TTC549 (cell line): ENCODE results near the gene NR6A1.
"Not testable (repeated sequence)": the region's sequence is repeated elsewhere in the genome, so short reads cannot be mapped to it uniquely, and the experiment has no call there.

Source experiments
- FAIRE-seq: peaks from 2 replicates; lab custom pipeline; 2012; peaks lifted over from hg19 to GRCh38; lab: Jason Lieb, UNC

Gene NR6A1

DNA sequence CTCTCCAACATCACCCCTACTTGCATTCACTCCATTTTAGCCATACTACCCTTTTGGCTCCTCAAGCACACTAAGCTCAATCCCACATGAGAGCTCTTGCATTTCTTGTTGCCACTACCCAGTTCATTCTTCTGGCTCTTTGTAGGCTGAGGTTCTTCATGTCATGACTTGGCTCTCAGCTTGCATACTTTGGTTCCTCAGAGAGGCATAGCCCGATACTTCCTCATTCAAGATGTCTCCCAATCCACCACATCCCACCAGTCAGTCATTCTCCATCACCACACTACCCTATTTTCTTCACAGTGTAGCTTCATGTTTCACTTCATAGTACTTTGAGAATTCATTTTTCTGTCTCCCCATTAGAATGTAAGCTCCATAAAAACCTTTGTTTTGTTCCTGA is 116.7 kb downstream of the NR6A1 start:
- no peak for FAIRE-seq

DNA sequence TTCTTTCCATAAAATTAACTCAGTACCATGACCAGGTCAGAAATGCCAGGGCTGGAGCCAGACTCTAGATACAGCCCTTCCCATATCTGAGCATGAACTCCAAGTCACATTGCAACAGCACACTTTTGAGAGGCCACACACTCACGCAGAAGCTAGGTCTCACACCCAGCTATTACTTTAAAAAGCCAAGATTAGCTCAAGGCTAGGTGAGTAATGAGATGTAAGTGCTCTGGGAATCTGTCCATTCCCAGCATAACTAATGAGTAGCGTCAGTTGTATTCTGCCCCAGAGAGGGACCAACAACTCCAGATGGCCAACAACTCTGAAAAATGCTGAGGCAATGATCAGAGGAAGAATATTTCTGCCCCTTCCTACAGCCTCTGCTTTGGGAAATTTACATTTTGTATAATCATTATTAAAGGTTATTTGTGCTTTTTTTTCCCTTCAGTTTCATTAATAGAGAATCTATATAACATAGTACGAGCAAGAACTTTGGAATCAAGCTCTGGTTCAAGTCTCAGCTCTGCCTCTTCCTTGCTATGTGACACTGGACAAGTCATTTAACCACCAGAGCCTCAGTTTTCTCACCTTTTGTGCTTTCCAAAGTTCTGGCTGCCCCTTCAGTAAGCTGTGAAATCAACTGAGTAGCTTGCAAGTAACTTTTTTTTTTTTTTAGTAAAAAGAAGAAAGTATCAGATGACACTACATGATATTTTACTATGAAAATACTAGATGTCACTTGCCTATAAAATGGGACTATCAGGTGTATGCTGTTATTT is 118.3 kb downstream of the NR6A1 start:
- FAIRE-seq: no peak

DNA sequence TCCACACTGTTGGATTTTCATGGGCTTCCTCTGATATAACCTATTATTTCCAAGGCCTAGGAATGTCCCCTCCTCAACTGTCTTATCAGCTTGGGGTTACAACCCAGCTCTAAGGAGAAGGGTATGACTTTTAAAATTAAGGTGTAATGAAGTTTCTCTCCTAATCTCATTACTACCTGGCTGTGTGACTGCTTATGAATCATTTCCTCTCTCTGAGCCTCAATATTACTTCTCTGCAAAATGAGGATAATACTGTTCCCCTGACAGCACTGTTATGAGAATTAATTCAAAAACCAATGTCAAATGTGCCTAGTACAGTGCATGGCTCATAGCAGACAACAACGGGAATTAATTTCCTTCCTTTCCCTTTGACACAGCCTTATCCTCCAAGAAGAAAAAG is 118.9 kb downstream of the NR6A1 start:
- FAIRE-seq: no peak

DNA sequence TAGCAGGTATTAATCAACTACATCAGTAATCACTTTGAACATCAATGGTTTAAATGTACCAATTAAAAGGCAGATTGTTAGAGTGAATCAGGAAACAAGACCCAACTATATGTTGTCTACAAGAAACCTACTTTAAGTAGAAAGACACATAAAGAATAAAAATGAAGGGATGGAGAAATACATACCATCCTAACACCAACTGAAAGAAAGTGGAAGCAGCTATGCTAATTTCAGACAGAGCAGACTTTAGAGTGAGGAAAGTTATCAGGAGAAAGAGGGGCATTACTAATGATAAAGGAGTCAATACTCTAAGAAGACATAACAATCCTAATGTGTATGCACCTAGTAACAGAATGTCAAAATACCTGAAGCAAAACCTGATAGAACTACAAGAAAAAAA is 125.8 kb downstream of the NR6A1 start:
- no peak for FAIRE-seq

DNA sequence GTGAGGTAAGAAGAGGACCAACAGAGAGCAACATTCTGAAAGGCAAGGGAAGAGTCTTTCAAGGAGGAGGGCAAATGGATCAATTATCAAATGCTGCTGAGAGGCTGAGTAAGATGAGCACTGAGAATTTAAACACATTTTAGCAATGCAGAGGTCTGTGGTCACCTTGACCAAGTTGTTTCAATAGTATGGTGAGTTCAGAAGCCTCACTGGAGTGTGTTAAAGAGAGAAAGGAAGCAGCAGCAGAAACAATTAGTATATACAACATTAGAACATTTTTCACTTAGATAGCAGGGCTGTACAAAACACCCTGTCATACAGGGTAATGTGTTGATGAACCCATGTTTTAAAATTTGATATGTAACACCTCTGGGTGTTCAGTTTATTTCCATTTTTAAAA is 131.5 kb downstream of the NR6A1 start:
- no peak for FAIRE-seq

DNA sequence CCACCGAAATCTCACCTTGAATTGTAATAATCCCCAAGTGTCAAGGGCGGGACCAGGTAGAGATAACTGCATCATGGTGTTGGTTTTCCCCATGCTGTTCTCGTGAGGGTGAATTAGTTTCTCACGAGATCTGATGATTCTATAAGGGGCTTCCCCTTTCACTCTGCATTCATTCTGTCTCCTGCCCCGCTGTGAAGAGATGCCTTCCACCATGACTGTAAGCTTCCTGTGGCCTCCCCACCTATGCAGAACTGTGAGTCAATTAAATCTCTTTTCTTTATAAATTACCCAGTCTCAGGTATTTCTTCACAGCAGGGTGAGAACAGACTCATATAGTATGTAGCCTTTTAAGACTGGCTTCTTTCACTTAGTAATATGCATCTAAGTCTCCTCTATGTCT is 135.8 kb downstream of the NR6A1 start:
- FAIRE-seq: no peak

DNA sequence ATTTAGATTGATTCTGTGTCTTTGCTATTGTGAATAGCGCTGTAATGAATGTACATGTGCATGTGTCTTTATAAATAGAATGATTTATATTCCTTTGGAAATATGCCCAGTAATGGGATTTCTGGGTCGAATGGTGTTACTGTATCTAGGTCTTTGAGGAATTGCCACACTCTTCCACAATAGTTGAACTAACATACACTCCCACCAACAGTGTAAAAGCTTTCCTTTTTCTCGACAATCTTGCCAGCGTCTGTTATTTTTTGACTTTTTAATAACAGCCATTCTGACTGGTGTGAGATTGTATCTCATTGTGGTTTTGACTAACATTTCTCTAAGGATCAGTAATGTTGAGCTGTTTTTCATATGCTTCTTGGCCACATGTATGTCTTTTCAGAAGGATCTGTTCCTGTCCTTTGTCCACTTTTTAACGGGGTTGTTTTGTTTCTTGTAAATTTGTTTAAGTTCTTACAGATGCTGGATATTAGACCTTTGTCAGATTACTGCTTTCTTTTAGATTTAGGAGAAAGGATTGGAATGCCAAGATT is 139.0 kb downstream of the NR6A1 start:
- FAIRE-seq: no peak

DNA sequence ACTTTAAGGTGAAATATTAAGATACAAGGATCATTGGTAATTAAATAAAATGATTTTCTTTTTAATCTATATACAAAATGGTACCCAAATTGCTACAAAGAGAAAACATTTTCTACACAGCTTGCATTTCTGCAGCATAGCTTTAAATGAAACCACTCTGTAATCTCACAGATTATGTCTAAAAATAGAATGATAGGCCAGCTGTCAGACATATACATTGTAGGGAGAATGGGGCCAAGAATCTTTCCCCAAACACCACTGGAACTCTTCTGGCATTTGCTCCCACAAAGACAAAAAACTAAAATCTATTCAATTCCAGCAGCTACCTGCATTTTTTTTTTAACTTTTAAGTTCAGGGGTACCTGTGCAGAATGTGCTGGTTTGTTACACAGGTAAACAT is 139.8 kb downstream of the NR6A1 start:
- FAIRE-seq: no peak

DNA sequence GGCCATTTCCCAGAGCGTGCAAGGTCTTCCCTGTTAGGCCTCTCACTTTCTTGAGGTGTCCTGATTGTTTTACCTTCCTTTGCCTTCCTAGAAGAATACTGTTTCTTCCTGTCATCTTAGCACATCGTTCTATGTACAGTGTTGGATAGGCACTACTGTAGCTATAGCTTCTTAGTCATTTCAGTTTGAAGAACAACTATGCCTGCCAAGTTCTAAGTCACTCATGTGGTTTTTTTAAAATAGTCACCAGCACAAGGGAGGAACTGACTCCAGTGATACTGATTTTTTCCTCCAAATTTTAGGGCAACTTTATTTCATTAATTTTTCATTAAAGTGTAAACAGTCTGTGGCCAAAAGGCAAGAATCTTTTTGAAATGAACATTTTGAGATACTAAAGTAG is 141.5 kb downstream of the NR6A1 start:
- FAIRE-seq: no peak

DNA sequence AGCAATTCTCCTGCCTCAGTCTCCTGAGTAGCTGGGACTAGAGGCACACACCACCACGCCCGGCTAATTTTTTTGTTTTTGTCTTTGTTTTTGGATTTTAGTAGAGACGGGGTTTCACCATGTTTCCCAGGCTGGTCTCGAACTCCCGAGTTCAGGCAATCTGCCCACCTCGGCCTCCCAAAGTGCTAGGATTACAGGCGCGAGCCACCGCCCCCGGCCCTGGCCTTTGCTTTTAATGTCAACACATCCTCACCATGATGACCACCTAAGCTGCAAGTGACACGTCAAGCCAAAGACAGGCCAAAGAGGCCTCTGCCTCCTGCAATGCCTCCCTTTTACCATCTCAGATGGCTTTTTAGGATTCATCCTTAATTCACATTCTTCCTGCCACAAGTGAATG is 142.4 kb downstream of the NR6A1 start:
- no peak for FAIRE-seq

DNA sequence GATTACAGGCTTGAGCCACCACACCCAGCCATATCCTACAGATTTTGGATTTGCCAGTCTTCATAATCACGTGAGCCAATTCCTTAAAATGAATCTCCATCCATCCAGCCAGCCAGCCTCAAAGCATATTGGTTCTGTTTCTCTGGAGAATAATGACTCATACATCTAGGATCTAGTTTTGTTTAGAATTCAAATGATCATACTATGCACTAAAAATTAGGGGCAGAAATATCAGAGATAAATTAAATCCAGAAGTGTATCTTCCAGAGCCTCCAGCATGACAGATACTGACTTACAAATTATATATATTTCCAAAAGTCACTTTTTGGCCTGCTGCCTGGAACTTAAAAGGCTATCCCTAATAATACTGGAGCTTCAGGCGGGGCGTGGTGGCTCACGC is 144.8 kb downstream of the NR6A1 start:
- FAIRE-seq: no peak

DNA sequence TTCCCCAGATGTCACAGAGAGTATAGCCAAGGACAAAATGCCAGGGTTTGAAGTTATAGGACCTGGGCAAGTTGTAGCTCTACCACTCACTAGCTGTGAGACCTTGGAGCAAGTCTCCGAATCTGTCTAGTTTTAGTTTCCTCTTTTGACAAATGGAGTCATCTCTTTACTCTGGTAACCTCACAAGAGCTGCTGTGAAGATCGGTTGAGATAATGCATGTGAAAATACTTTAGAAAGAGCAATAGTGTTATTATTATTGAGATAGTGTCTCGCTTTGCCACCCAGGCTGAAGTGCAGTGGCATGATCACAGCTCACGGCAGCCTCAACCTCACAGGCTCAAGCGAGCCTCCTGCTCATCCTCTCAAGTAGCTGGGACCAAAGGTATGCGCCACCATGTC is 146.0 kb downstream of the NR6A1 start:
- no peak for FAIRE-seq

DNA sequence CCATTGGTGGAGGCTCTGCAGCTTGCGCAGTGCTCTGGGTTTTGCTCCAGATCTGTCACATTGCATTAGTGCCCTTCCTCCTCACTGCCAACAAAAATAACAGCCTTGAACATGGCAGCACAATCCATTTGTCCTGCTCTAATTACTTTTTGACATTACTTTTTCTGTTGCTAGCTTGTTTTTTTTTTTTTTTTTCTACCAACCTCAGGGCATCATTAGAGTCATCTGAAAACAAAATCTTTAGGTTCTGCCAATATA is 146.4 kb downstream of the NR6A1 start:
- FAIRE-seq: no peak

DNA sequence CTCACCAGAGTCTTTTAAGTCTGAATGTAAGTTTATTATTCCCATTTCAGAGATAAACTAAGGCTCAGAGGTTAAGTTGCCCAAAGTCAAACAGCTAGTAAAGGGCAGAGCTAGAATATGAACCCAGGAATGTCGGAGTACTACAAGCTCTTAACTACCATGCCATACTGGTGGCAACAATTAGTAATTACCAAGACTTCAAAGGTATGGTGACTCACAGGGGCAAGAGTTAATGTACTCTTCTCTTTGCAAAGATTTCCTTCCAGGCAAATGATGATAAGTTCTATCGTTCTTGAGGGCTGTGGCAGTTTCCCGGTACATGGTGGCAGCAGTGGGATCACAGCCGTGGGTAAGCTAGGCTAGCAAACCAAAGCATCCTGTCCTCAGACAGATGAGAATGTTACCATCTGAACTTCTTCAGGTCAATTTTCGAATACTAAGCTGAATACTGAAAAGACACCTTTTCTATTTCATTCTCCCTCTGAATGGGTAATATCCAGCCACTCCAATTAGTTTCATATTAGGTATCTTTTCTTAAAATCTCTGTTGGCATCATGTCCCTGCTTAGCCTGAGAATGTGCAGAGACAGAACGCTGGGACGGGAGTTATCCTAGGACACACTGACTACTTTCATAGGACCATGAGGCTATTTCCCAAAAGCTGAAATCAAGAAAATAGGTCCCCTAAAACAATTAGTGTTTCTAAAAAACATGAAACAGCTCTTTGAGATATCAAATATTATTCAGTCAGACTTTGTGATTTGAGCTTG is 147.0 kb downstream of the NR6A1 start:
- FAIRE-seq: no peak

DNA sequence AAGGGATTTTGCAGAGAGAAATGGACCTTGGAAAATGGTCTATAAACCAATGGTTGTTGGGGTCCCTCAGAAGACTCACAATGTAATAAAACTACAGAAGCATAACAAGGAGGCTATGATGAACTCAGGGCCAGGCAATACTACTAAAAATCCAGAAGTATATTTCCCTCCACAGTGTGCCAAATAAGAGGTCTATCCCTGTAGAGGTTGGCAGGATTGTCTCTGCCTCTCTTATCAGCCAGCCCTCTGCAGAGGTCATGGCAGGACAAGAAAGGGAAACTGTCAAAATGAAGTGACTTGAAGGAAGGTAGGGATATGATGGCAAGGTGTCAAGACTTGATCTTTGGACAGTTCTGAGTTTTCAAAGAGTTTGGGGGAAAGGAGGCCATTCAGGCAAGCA is 148.2 kb downstream of the NR6A1 start:
- FAIRE-seq: no peak

DNA sequence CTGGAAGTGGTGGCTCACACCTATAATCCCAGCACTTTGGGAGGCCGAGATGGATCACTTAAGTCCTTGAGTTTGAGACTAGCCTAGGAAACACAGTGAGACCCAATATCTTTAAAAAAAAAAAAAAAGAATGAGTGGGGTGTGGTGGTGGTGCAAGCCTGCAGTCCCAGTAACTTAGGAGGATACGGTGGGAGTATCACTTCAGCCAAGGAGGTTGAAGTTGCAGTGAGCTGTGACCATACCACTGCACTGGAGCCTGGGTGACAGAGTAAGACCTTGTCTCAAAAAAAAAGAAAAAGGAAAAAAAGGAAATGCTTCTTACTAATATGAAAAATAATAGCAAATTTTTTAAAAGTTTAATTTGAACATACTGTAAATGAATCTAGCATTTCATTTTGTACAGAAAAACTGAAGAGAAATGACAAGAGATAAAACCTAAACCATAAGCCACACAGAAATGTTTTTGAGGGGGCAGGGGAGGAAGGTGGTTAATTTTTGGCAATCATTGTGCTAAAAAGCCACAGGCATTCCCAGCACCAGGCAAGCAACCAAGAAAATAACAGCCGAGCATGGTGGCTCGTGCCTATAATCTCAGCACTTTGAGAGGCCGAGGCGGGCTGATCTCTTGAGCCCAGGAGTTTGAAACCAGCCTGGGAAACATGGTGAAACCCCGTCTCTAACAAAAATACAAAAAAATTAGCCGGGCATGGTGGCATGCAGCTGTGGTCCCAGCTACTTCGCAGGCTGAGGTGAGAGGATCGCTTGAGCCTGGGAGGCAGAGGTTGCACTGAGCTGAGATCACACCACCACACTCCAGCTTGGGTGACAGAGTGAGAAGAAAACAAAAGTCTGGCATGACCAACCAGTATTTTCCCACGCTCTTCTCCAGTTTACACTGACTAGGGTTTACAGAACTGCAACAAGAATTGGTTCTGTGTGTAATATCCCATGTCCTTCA is 149.5 kb downstream of the NR6A1 start:
- no peak for FAIRE-seq

DNA sequence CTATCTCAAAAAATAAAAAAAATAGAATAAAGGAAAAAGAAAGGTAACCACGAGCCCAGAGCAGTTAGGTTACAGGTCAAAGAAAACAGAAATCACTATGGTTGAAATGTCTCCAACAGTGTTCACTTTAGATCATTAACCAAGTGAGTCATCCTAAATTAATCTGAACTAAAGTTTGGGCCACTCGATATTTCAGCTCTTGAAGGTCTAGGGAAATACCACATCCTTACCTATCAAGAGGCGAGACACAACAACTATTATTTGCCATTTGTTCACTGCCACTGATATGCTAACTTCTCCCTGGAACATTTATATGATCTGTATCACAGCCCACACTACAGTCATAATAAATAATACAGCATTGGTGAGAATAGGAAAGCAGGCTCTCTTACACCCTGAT is 152.6 kb downstream of the NR6A1 start:
- FAIRE-seq: no peak

DNA sequence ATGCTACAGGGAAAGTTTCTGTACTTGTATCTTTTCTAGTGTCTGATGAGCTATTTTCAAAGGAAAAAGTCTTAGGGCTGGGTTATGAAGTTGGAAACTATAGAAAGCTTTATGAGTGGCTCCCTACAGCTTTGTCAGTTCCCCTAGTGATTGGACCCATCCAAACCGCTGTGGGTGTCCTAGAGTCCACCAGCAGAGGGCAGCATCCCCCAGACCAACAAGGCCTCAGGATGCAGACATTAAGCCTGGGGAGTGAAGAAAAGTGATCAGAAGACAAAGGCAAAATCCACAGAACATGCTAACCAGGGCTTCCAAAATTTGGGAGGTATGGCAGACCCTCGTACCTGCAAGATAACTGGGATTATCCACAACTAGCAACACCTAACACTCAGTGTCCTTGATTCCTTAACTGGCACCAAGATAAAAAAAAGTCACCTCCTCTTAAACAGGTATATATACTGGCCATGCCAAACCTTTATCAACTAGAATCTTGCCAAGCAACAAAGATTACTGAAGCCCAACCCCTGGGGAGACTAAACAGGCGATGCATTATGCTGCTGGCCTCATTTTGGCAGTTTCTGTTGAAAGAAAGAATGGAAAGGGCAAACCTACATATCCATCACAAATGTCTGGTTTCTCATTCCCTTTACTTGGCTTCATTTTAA is 153.5 kb downstream of the NR6A1 start:
- peak; percentile 74 for FAIRE-seq

DNA sequence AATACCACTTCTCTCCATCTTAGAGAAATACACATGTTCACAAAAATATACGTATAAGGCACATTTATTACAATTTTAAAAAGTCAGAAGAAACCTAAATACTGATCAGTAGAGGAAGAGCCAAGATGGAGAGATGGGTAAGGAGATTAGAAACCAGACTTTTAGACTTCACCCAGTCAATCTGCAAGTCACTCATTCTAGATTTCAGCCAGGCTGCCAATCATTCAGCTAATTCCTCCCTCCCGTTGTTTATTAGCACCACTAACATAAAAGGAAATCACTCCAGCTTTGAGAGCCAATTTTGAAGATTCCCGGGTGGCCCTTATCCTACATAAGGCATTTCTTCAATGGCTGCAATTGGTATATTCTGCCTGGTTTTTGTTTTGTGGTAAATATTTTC is 154.2 kb downstream of the NR6A1 start:
- FAIRE-seq: no peak

DNA sequence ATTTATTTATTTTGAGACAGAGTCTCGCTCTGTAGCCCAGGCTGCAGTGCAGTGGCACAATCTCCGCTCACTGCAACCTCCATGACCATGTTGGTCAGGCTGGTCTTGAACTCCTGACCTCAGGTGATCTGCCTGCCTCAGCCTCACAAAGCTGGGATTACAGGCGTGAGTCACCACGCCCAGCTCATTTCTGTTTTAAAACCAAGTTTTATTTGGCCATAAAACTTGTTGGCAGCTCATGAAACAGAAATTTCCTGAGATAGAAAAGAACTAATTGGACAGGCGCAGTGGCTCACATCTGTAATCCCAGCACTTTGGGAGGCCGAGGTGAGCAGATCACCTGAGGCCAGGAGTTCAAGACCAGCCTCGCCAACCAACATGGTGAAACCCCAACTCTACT is 155.3 kb downstream of the NR6A1 start:
- FAIRE-seq: not testable (repeated sequence)

DNA sequence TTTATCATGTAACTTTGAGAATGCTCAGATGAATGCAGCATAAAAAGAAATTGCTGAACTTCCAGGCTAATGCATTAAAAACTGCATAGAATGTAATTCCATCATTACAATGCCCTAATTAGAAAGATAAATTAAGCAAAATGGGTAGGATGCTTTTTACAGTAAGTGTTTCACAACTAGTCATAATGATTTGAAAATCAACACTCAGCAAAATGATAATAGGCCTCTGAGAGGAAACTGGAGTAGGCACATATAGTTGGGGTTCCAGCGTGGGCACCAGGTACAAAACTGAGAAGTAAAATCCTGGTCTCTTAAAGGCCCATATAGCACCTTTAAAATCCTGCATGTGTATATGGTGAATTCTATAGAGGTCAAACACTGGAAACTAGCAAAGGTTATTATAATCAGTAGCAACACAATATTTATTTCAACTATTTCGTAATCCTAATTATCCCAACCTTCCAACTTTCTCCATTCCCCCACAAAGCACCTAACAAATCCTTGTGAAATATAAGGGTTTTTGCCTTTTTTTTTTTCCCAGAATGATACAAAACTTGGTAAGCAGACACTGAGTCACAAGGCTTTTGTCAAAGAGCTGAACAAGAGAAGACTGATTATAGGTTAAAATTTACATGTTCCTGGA is 155.9 kb downstream of the NR6A1 start:
- no peak for FAIRE-seq

DNA sequence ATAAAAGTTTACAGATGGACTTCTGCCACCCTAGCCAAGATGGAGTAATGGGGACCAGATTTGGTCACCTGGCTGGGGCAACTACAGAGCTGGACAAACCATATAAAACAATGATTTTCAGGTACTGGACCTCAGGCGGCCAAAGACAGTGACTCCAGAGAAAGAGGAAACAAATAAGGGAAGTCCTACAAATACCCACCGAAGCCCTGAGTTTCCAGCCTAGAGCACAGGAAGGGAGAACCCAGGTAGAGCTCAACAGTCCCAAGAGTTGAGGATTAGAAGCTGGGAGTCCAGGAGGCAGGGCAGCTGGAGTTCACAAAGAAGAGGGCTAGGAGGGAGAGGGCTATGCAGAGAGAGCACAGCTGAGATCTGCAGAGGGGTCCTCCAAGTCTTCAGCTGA is 157.3 kb downstream of the NR6A1 start:
- FAIRE-seq: no peak
